Neutrophil (primary cell): ENCODE data around the gene IRX5.

Source experiments
- H3K27ac ChIP-seq: fragments of 200-600 bp; sonication (generic); 2 replicates; pipeline ENCODE4 v1.5.1; 2016; ENCODE audit warnings: mild to moderate bottlenecking, moderate library complexity
- H3K27me3 ChIP-seq: fragments of 200-600 bp; sonication (generic); 2 replicates; pipeline ENCODE4 v1.6.0; 2016; ENCODE audit warnings: mild to moderate bottlenecking
- H3K36me3 ChIP-seq: fragments of 200-600 bp; sonication (generic); 2 replicates; pipeline ENCODE4 v1.5.1; 2017
- H3K4me1 ChIP-seq, 2 experiments: fragments of 200-600 bp in 1 of 2; sonication (generic) in 1 of 2; 1 replicate in 1 of 2; 2 replicates in 1 of 2; pipeline versions ENCODE4 v1.5.1 to v1.6.1; 2013 to 2016; ENCODE audit warnings: low read depth in 1 of 2, low read length in 1 of 2, mild to moderate bottlenecking in 1 of 2, moderate library complexity in 1 of 2; ENCODE audit not compliant: control insufficient read depth in 1 of 2, insufficient read depth in 1 of 2
- H3K4me3 ChIP-seq, 2 experiments: fragments of 200-600 bp in 1 of 2; sonication (generic) in 1 of 2; 1 replicate in 1 of 2; 2 replicates in 1 of 2; pipeline ENCODE4 v1.5.1; 2013 to 2016; ENCODE audit warnings: low read depth in 1 of 2, low read length in 1 of 2, mild to moderate bottlenecking in 1 of 2, moderate library complexity in 1 of 2
- H3K9me3 ChIP-seq: fragments of 200-600 bp; sonication (generic); 2 replicates; pipeline ENCODE4 v1.5.1; 2016
- TF ChIP-seq, protein P1 (sequence below): fragments of 200-600 bp; sonication (generic); IDR thresholded peaks from 2 replicates; pipeline ENCODE4 v1.5.1; 2016; ENCODE audit warnings: antibody characterized with exemption

Gene IRX5

DNA sequence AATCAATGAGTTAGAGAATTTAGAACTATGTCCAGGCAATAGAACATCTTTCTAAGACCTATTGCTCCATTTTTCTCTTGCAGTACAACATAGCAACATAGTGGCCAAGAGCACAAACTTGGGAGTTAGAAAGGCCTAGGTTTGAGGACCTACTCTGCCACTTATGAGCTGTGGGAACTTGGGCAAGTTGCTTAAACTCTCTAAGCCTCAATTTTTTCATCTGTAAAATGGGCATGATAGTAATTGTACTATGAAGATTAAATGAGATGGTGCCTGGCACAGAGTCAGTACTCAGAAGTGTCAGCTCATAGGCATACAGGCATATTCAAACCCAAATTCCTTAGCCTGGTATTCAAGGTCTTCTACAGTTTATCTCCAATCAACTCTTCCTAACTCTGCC is 25.1 kb downstream of the IRX5 start:
- no peaks in the 10 kb centered on the region for H3K4me1 ChIP-seq
- no peak overlapping the region for H3K27ac ChIP-seq
- H3K36me3 ChIP-seq, result no peaks in the 10 kb centered on the region
- peaks cover 25% of the 10 kb centered on the region for H3K27me3 ChIP-seq
- no peak overlapping the region for H3K4me3 ChIP-seq
- H3K9me3 ChIP-seq, result no peaks in the 10 kb centered on the region
- TF ChIP-seq, protein P1, sequence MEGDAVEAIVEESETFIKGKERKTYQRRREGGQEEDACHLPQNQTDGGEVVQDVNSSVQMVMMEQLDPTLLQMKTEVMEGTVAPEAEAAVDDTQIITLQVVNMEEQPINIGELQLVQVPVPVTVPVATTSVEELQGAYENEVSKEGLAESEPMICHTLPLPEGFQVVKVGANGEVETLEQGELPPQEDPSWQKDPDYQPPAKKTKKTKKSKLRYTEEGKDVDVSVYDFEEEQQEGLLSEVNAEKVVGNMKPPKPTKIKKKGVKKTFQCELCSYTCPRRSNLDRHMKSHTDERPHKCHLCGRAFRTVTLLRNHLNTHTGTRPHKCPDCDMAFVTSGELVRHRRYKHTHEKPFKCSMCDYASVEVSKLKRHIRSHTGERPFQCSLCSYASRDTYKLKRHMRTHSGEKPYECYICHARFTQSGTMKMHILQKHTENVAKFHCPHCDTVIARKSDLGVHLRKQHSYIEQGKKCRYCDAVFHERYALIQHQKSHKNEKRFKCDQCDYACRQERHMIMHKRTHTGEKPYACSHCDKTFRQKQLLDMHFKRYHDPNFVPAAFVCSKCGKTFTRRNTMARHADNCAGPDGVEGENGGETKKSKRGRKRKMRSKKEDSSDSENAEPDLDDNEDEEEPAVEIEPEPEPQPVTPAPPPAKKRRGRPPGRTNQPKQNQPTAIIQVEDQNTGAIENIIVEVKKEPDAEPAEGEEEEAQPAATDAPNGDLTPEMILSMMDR, result no peak

DNA sequence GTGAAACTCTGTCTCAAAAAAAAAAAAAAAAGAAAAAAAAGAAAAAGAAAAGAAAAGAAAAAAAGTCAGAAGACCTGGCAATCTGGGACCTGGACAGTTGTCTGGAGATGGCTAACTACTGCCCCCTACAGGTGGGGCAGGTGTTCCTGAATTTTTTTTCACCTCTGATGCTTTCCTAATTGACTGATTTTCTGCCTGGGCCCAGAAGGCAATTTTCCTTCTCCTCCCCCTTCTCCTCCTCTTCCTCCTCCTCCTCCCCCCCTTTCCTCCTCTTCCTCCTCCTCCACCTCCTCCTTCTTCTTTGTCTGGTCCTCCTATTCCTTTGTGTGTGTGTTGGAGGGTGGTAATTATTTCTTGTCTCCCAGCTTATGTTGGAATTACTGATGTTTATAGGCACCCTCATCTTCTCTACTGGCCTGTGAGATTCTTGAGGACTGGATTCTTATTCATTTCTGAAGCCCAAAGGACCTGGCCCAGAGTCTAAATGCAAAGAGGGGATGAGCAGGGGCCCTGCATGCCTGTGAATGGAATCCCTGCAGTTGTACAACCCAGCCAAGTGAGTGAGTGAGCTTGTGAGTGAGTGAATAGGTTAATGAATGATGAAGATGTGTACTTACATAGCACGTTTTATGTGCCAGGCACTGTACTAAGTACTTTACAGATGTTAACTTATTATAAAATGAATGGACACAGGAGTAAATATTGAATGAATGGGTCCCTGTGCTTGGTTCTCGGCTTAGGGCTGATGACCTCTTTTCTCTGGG is 26.9 kb downstream of the IRX5 start:
- Histone ChIP-seq H3K4me3 (no peak overlapping the region), H3K27ac (no peak overlapping the region), H3K4me1 (no peaks in the 10 kb centered on the region), H3K9me3 (no peaks in the 10 kb centered on the region), H3K36me3 (no peaks in the 10 kb centered on the region), H3K27me3 (peaks cover 10% of the 10 kb centered on the region)
- TF ChIP-seq, protein P1, result no peak

DNA sequence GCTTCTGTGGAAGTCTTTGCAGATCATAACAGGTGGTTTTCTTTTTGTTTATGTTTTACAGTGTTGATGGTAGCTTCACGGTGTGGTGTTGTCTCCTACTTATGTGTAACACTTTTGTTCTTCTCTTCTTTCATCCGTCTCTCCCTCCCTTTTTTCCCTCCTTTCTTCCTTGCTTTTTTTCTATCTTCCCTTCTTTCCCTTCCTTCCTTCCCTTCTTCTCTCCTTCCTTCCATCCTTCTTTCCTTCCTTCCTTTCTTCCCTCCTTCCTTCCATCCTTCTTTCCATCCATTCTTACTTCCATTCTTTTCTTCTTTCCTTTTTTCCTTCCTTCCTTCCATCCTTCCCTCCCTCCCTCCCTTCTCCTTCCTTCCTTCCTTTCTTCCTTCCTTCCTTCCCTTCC is 31.4 kb downstream of the IRX5 start:
- Histone ChIP-seq H3K27me3 (no peaks in the 10 kb centered on the region), H3K9me3 (no peaks in the 10 kb centered on the region), H3K36me3 (no peaks in the 10 kb centered on the region), H3K27ac (no peak overlapping the region), H3K4me3 (no peak overlapping the region), H3K4me1 (no peaks in the 10 kb centered on the region)
- TF ChIP-seq, protein P1, result no peak

DNA sequence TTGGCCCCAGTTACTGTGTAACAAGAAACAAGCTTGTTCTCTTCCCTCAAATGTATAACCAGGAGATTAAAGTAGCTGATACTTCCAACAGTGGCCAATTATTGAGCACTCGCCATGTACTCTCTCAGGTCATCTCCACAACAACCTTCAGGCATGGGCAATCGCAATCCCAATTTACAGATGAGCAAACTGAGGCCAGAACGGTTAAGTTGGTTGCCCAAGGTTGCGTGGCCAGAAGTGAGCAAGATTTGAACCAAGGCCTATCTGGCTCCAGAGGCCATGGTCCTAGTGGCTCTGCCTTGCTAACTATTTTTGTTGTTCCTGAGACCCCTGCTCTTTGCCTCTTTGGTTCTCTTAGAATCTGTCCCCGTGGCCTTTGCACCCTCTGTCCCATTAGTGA is 33.6 kb downstream of the IRX5 start:
- Histone ChIP-seq H3K4me3 (no peak overlapping the region), H3K9me3 (no peaks in the 10 kb centered on the region), H3K27me3 (no peaks in the 10 kb centered on the region), H3K27ac (no peak overlapping the region), H3K36me3 (no peaks in the 10 kb centered on the region), H3K4me1 (no peaks in the 10 kb centered on the region)
- TF ChIP-seq, protein P1, result no peak

DNA sequence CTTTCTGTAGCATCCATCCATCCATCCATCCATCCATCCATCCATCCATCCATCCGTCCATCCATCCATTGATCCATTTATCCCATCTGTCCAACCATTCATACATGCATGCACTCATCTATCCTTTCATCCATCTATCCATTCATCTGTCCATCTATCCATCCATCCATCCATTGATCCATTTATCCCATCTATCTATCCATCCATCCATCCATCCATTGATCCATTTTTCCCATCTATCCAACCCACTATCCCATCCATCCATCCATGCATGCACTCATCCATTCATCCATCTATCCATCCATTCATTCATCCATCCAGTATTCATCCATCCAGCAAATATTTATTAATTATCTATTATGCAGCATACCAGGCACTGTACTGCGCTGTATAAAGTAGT is 34.8 kb downstream of the IRX5 start:
- Histone ChIP-seq H3K36me3 (no peaks in the 10 kb centered on the region), H3K4me3 (no peak overlapping the region), H3K9me3 (no peaks in the 10 kb centered on the region), H3K27me3 (no peaks in the 10 kb centered on the region), H3K4me1 (no peaks in the 10 kb centered on the region), H3K27ac (no peak overlapping the region)
- TF ChIP-seq, protein P1, result no peak
